ENCODE measurements around the gene CYP20A1.
"Not testable (repeated sequence)": the region's sequence is repeated elsewhere in the genome, so short reads cannot be mapped to it uniquely, and the experiment has no call there.

CYP20A1 gene

GRCh38 chr2:203238704-203239526, at the start of gene CYP20A1:
TSS of gene CYP20A1 (plus strand) at chr2:203239018. CDS start at chr2:203239063, 45 bp downstream.
- peak; percentile 95 for DNase-seq (ENCODE audit: extremely low read depth in 1 of 2, low read depth in 1 of 2)

GRCh38 chr2:203190547-203190946, 48.3 kb upstream of the CYP20A1 start:
- DNase-seq (ENCODE audit: extremely low read depth in 1 of 2, low read depth in 1 of 2), result not testable (repeated sequence)

- not testable (repeated sequence) for DNase-seq (ENCODE audit: extremely low read depth in 1 of 2, low read depth in 1 of 2)
These were observed 47.8 kb upstream of the CYP20A1 start for GRCh38 chr2:203191026-203191425.

- no peak for DNase-seq (ENCODE audit: extremely low read depth in 1 of 2, low read depth in 1 of 2)
These were observed 46.9 kb upstream of the CYP20A1 start for GRCh38 chr2:203191961-203192360.

GRCh38 chr2:203195331-203196036, 43.3 kb upstream of the CYP20A1 start:
- DNase-seq (ENCODE audit: extremely low read depth in 1 of 2, low read depth in 1 of 2), result no peak

GRCh38 chr2:203200866-203201265, 38.0 kb upstream of the CYP20A1 start:
- DNase-seq (ENCODE audit: extremely low read depth in 1 of 2, low read depth in 1 of 2), result no peak

- DNase-seq (ENCODE audit: extremely low read depth in 1 of 2, low read depth in 1 of 2), result no peak
These were observed 37.4 kb upstream of the CYP20A1 start for GRCh38 chr2:203201426-203201825.

- no peak for DNase-seq (ENCODE audit: extremely low read depth in 1 of 2, low read depth in 1 of 2)
These were observed 29.3 kb upstream of the CYP20A1 start for GRCh38 chr2:203209538-203209937.

- no peak for DNase-seq (ENCODE audit: extremely low read depth in 1 of 2, low read depth in 1 of 2)
These were observed 13.3 kb upstream of the CYP20A1 start for GRCh38 chr2:203225423-203226039.

GRCh38 chr2:203229674-203230073, 9.1 kb upstream of the CYP20A1 start:
- DNase-seq (ENCODE audit: extremely low read depth in 1 of 2, low read depth in 1 of 2), result not testable (repeated sequence)

- no peak for DNase-seq (ENCODE audit: extremely low read depth in 1 of 2, low read depth in 1 of 2)
These were observed 1.2 kb upstream of the CYP20A1 start for GRCh38 chr2:203237346-203238238.

- DNase-seq (ENCODE audit: extremely low read depth in 1 of 2, low read depth in 1 of 2), result no peak
These were observed 520 bp upstream of the CYP20A1 start for GRCh38 chr2:203238292-203238703.

GRCh38 chr2:203240491-203240890, 1.7 kb downstream of the CYP20A1 start:
- no peak for DNase-seq (ENCODE audit: extremely low read depth in 1 of 2, low read depth in 1 of 2)

- DNase-seq (ENCODE audit: extremely low read depth in 1 of 2, low read depth in 1 of 2), result no peak
These were observed 3.7 kb downstream of the CYP20A1 start for GRCh38 chr2:203242518-203242917.

- no peak for DNase-seq (ENCODE audit: extremely low read depth in 1 of 2, low read depth in 1 of 2)
These were observed 7.8 kb downstream of the CYP20A1 start for GRCh38 chr2:203246646-203247045.

GRCh38 chr2:203252818-203253217, 14.0 kb downstream of the CYP20A1 start:
- no peak for DNase-seq (ENCODE audit: extremely low read depth in 1 of 2, low read depth in 1 of 2)

- DNase-seq (ENCODE audit: extremely low read depth in 1 of 2, low read depth in 1 of 2), result not testable (repeated sequence)
These were observed 14.7 kb downstream of the CYP20A1 start for GRCh38 chr2:203253422-203254095.

- DNase-seq (ENCODE audit: extremely low read depth in 1 of 2, low read depth in 1 of 2), result no peak
These were observed 22.7 kb downstream of the CYP20A1 start for GRCh38 chr2:203261326-203262159.

- no peak for DNase-seq (ENCODE audit: extremely low read depth in 1 of 2, low read depth in 1 of 2)
These were observed 40.5 kb downstream of the CYP20A1 start for GRCh38 chr2:203279288-203279687.

Data from stimulated activated CD8-positive, alpha-beta memory T cell treated with anti-CD3 and anti-CD28 coated beads, Interleukin-7, amount 100 ng/mL, for 48 hours (primary cell).